H1 (cell line): Measurements from ENCODE around the gene RSU1. TPM values are rescaled to one million over a fixed set of nuclear protein-coding genes. Genes with fewer than 3 reads are reported as not detected.

Experiments used
- CTCF ChIA-PET: fragments of 300-600 bp; sonication (Branson Sonifier 250); formaldehyde crosslinking; loops from one replicate; lab custom pipeline; 2021; ENCODE audit not compliant: partially characterized antibody; lab: Charles Lee
- POLR2A ChIA-PET: fragments of 300-600 bp; sonication (Branson Sonifier 250); formaldehyde crosslinking; loops from one replicate; lab custom pipeline; 2021; ENCODE audit warnings: inconsistent platforms; ENCODE audit not compliant: partially characterized antibody; lab: Charles Lee
- DNase-seq, 2 experiments: peaks; one replicate each; pipeline versions ENCODE4 v3.0.0 to v3.0.0-alpha.2; 2010 to 2022; ENCODE audit warnings: low spot score in 2 of 2, low read depth in 1 of 2, mixed read lengths in 1 of 2
- FAIRE-seq: peaks from 2 replicates; lab custom pipeline; 2011; peaks lifted over from hg19 to GRCh38; lab: Jason Lieb, UNC
- H2AFZ ChIP-seq: 2 replicates; pipeline ENCODE4 v1.8.1; 2012; ENCODE audit warnings: low read length, inconsistent platforms
- H2AK5ac ChIP-seq: 2 replicates; pipeline ENCODE4 v1.6.1; 2013; ENCODE audit warnings: low read depth, low read length
- H2BK120ac ChIP-seq: replicated peaks from 2 replicates; pipeline ENCODE3; 2013; ENCODE audit warnings: low read depth, low read length, inconsistent platforms
- H2BK12ac ChIP-seq: 2 replicates; pipeline ENCODE4 v1.6.1; 2013; ENCODE audit warnings: low read depth, low read length
- H2BK15ac ChIP-seq: 2 replicates; pipeline ENCODE4 v1.6.1; 2013; ENCODE audit warnings: low read length
- H2BK20ac ChIP-seq: 2 replicates; pipeline ENCODE4 v1.6.1; 2013; ENCODE audit warnings: low read length
- H2BK5ac ChIP-seq: 2 replicates; pipeline ENCODE4 v1.6.1; 2013; ENCODE audit warnings: low read depth, low read length
- H3K14ac ChIP-seq: 2 replicates; pipeline ENCODE4 v1.6.1; 2013; ENCODE audit warnings: inconsistent platforms; ENCODE audit not compliant: insufficient read length
- H3K18ac ChIP-seq: 2 replicates; pipeline ENCODE4 v1.6.1; 2013; ENCODE audit warnings: low read length; ENCODE audit errors: extremely low read depth
- H3K23ac ChIP-seq: 2 replicates; pipeline ENCODE4 v1.6.1; 2013; ENCODE audit warnings: inconsistent platforms; ENCODE audit not compliant: insufficient read length
- H3K23me2 ChIP-seq: 2 replicates; pipeline ENCODE4 v1.6.1; 2013; ENCODE audit warnings: low read depth, low read length
- H3K27ac ChIP-seq: 2 replicates; pipeline ENCODE4 v1.6.1; 2011; ENCODE audit warnings: low read depth, low read length, inconsistent platforms
- H3K27me3 ChIP-seq, 4 experiments: replicated peaks in 1 of 4; 1 replicate in 1 of 4; 2 replicates in 3 of 4; pipeline versions ENCODE4 v1.6.1 to v1.8.1; 2011 to 2013; ENCODE audit warnings: low read length in 3 of 4, mild to moderate bottlenecking in 3 of 4, inconsistent platforms in 2 of 4, mixed read lengths in 2 of 4, moderate library complexity in 1 of 4; ENCODE audit not compliant: control insufficient read depth in 3 of 4, insufficient read depth in 3 of 4; ENCODE audit errors: extremely low read depth in 1 of 4
- H3K36me3 ChIP-seq, 4 experiments: 2 replicates each; pipeline versions ENCODE4 v1.6.1 to v1.8.1; 2011 to 2013; ENCODE audit warnings: mild to moderate bottlenecking in 4 of 4, low read length in 3 of 4, moderate library complexity in 2 of 4, control low read depth in 1 of 4, inconsistent platforms in 1 of 4; ENCODE audit not compliant: insufficient read depth in 4 of 4, control insufficient read depth in 2 of 4
- H3K4ac ChIP-seq: replicated peaks from 2 replicates; pipeline ENCODE3; 2013; ENCODE audit warnings: low read length, low read depth, mixed read lengths, inconsistent platforms; ENCODE audit not compliant: insufficient read length
- H3K4me1 ChIP-seq, 4 experiments: replicated peaks in 1 of 4; 1 replicate in 1 of 4; 2 replicates in 3 of 4; pipeline versions ENCODE4 v1.6.1 to v1.8.1; 2011 to 2013; ENCODE audit warnings: low read length in 3 of 4, inconsistent platforms in 2 of 4, mixed read lengths in 1 of 4; ENCODE audit not compliant: insufficient read depth in 4 of 4, control insufficient read depth in 3 of 4
- H3K4me2 ChIP-seq, 2 experiments: 2 replicates each; pipeline versions ENCODE4 v1.6.1 to v1.8.1; 2011 to 2013; ENCODE audit warnings: low read depth in 2 of 2, low read length in 2 of 2, control low read depth in 1 of 2, inconsistent platforms in 1 of 2, mild to moderate bottlenecking in 1 of 2; ENCODE audit not compliant: insufficient read depth in 1 of 2
- H3K4me3 ChIP-seq, 4 experiments: fragments of 200-600, 300-600 bp in 1 of 4; sonication (generic), shearing (Covaris generic), sonication (Bioruptor Twin) in 1 of 4; 2 replicates each; pipeline versions ENCODE4 v1.5.1 to v1.8.1; 2011 to 2016; ENCODE audit warnings: low read length in 4 of 4, low read depth in 3 of 4, control low read depth in 2 of 4, inconsistent platforms in 2 of 4, mild to moderate bottlenecking in 2 of 4, mixed read lengths in 1 of 4, moderate library complexity in 1 of 4; ENCODE audit not compliant: insufficient read depth in 2 of 4; ENCODE audit errors: extremely low read depth in 1 of 4
- H3K56ac ChIP-seq: replicated peaks from 2 replicates; pipeline ENCODE3; 2013; ENCODE audit warnings: low read depth, mild to moderate bottlenecking, mixed read lengths, low read length, inconsistent platforms; ENCODE audit not compliant: insufficient read length
- H3K79me1 ChIP-seq: 2 replicates; pipeline ENCODE4 v1.6.1; 2013; ENCODE audit warnings: low read depth, low read length, control low read depth
- H3K79me2 ChIP-seq, 2 experiments: 2 replicates each; pipeline versions ENCODE4 v1.6.1 to v1.8.1; 2012 to 2013; ENCODE audit warnings: low read length in 2 of 2, mild to moderate bottlenecking in 2 of 2, inconsistent platforms in 1 of 2; ENCODE audit not compliant: insufficient read depth in 2 of 2, control insufficient read depth in 1 of 2
- H3K9ac ChIP-seq, 4 experiments: replicated peaks in 1 of 4; 1 replicate in 1 of 4; 2 replicates in 3 of 4; pipeline versions ENCODE4 v1.6.1 to v1.8.1; 2011 to 2013; ENCODE audit warnings: low read depth in 3 of 4, low read length in 3 of 4, control low read depth in 2 of 4, mild to moderate bottlenecking in 2 of 4, moderate library complexity in 2 of 4, inconsistent platforms in 1 of 4; ENCODE audit errors: extremely low read depth in 1 of 4
- H3K9me3 ChIP-seq, 2 experiments: 2 replicates each; pipeline versions ENCODE4 v1.6.1 to v1.8.1; 2012 to 2013; ENCODE audit warnings: mild to moderate bottlenecking in 2 of 2, moderate library complexity in 2 of 2, control low read depth in 1 of 2, inconsistent platforms in 1 of 2, low read depth in 1 of 2, low read length in 1 of 2, mixed read lengths in 1 of 2; ENCODE audit not compliant: insufficient read depth in 2 of 2
- H4K20me1 ChIP-seq, 2 experiments: replicated peaks in 1 of 2; 2 replicates each; pipeline versions ENCODE3 to v1.8.1; 2011 to 2013; ENCODE audit warnings: inconsistent platforms in 2 of 2, low read length in 2 of 2, mild to moderate bottlenecking in 1 of 2; ENCODE audit not compliant: insufficient read depth in 2 of 2, control insufficient read depth in 1 of 2
- H4K5ac ChIP-seq: 2 replicates; pipeline ENCODE4 v1.6.1; 2013; ENCODE audit warnings: low read length, low read depth, mixed read lengths, inconsistent platforms; ENCODE audit not compliant: insufficient read length
- H4K8ac ChIP-seq: 2 replicates; pipeline ENCODE4 v1.8.0; 2013; ENCODE audit warnings: mild to moderate bottlenecking, moderate library complexity, low read length, inconsistent platforms; ENCODE audit not compliant: insufficient read depth; ENCODE audit errors: extremely low read depth
- H4K91ac ChIP-seq: replicated peaks from 2 replicates; pipeline ENCODE3; 2013; ENCODE audit warnings: low read length, mixed read lengths, inconsistent platforms; ENCODE audit not compliant: insufficient read length
- BCL11A ChIP-seq, 2 experiments: IDR thresholded peaks; one replicate each; pipeline ENCODE4 v1.6.1; 2011; ENCODE audit warnings: low read depth in 2 of 2, low read length in 2 of 2, mild to moderate bottlenecking in 2 of 2
- CHD1 ChIP-seq: IDR thresholded peaks from 2 replicates; pipeline ENCODE4 v1.6.1; 2012; ENCODE audit warnings: low read depth, low read length, improper control_type of control experiment
- GABPA ChIP-seq: IDR thresholded peaks from 2 replicates; pipeline ENCODE4 v1.6.1; 2011; ENCODE audit warnings: mild to moderate bottlenecking, low read length, moderate library complexity, borderline replicate concordance; ENCODE audit not compliant: insufficient read depth
- KDM1A ChIP-seq: fragments of 200-600, 300-600 bp; sonication (generic); IDR thresholded peaks from 2 replicates; pipeline ENCODE4 v1.7.1; 2016; ENCODE audit warnings: mild to moderate bottlenecking, low read length, borderline replicate concordance
- MAFK ChIP-seq: IDR thresholded peaks from 2 replicates; pipeline ENCODE4 v1.6.1; 2012; ENCODE audit warnings: low read depth, mild to moderate bottlenecking, improper control_type of control experiment, low read length
- MAX ChIP-seq: IDR thresholded peaks from 2 replicates; pipeline ENCODE4 v1.6.1; 2012; ENCODE audit warnings: inconsistent platforms
- PHF8 ChIP-seq: fragments of 200-600 bp; sonication (generic); conservative IDR thresholded peaks from 2 replicates; pipeline ENCODE4 v1.7.1; 2012; ENCODE audit warnings: low read depth, mild to moderate bottlenecking, inconsistent platforms, low read length, moderate library complexity
- RAD21 ChIP-seq, 2 experiments: IDR thresholded peaks in 1 of 2; conservative IDR thresholded peaks in 1 of 2; 2 replicates each; pipeline ENCODE4 v1.6.1; 2011; ENCODE audit warnings: low read depth in 2 of 2, low read length in 2 of 2, improper control_type of control experiment in 1 of 2, inconsistent platforms in 1 of 2, mild to moderate bottlenecking in 1 of 2, moderate library complexity in 1 of 2
- RBBP5 ChIP-seq: IDR thresholded peaks from 2 replicates; pipeline ENCODE4 v1.7.1; 2012; ENCODE audit warnings: low read depth, mild to moderate bottlenecking, inconsistent platforms, low read length, moderate library complexity, borderline replicate concordance
- SAP30 ChIP-seq: fragments of 300-600 bp; sonication (generic); IDR thresholded peaks from 2 replicates; pipeline ENCODE4 v1.7.1; 2012; ENCODE audit warnings: low read length, moderate library complexity, mild to moderate bottlenecking, inconsistent platforms; ENCODE audit not compliant: insufficient read depth, insufficient replicate concordance
- SIN3A ChIP-seq, 2 experiments: IDR thresholded peaks in 1 of 2; conservative IDR thresholded peaks in 1 of 2; 2 replicates each; pipeline ENCODE4 v1.6.1; 2011 to 2012; ENCODE audit warnings: low read length in 2 of 2, improper control_type of control experiment in 1 of 2, low read depth in 1 of 2, mild to moderate bottlenecking in 1 of 2
- TCF12 ChIP-seq: IDR thresholded peaks from 2 replicates; pipeline ENCODE4 v1.6.1; 2011; ENCODE audit warnings: low read depth, mild to moderate bottlenecking, low read length
- WGBS, 2 experiments: shearing (Covaris generic) in 1 of 2; methylation state at CpG; one replicate each; pipeline versions ENCODE4 v1.1.6 to v1.1.7; 2013 to 2015; ENCODE audit warnings: low lambda C conversion rate in 2 of 2, mixed read lengths in 2 of 2, inconsistent platforms in 1 of 2, low coverage in 1 of 2, missing lambda C conversion rate in 1 of 2; ENCODE audit not compliant: insufficient replicate concordance in 2 of 2, insufficient coverage in 1 of 2, insufficient read length in 1 of 2; ENCODE audit errors: extremely low coverage in 1 of 2, missing lambda C conversion rate in 1 of 2; 5-methylcytosine and 5-hydroxymethylcytosine counted together
- polyA plus RNA-seq, 7 experiments: library from polyadenylated mRNA; depleted of rRNA in 3 of 7; stranded (reverse) in 5 of 7; unstranded in 2 of 7; fragments of >200 nt in 5 of 7; fragments of 200-250 nt in 2 of 7; gene quantifications; 1 replicate in 5 of 7; 2 replicates in 1 of 7; 4 replicates in 1 of 7; pipeline versions ENCODE4 v1.2.1 to v1.2.3, GENCODE V29; 2011 to 2013; ENCODE audit warnings: missing spikeins in 2 of 7, mixed read lengths in 2 of 7
- total RNA-seq: library from RNA; stranded (reverse); fragmentation: NEBNext Ultra II Directional; extraction: Animal tissue kit (Norgen Biotek cat#: 25700); gene quantifications from 2 replicates; pipeline ENCODE4 v1.2.1, GENCODE V29; 2021

RSU1 gene
- total and polyA plus RNA-seq, 2 of the 8 experiments (the other 6 are each of a cell fraction or from before 2014, with no cell fraction given) = 50.0 to 68.2 TPM

GRCh38 chr10:16822726-16823360, 5.6 kb upstream of the RSU1 start:
- Histone ChIP-seq H3K27me3 (no peaks in the 10 kb centered on the region; a peak in 1 of 7 replicates), H2BK120ac (no peak overlapping the region), H2BK5ac (no peak overlapping the region), H2BK15ac (no peak overlapping the region), H2AFZ (no peak overlapping the region), H4K20me1 (no peaks in the 10 kb centered on the region), H2BK12ac (no peak overlapping the region), H2AK5ac (no peak overlapping the region), H3K9me3 (peaks cover 20 to 23% of the 10 kb centered on the region in 2 experiments), H3K36me3 (no peaks in the 10 kb centered on the region; a peak in 1 of 8 replicates), H4K8ac (no peak overlapping the region), H3K4me2 (no peak overlapping the region), H3K4ac (no peak overlapping the region), H3K18ac (no peak overlapping the region), H3K79me1 (no peaks in the 10 kb centered on the region), H3K23ac (no peak overlapping the region), H4K5ac (no peak overlapping the region), H2BK20ac (no peak overlapping the region), H3K4me3 (no peak overlapping the region), H3K27ac (no peak overlapping the region), H3K4me1 (no peaks in the 10 kb centered on the region), H3K56ac (no peak overlapping the region), H3K14ac (no peak overlapping the region), H3K9ac (no peak overlapping the region), H4K91ac (no peak overlapping the region), H3K79me2 (no peaks in the 10 kb centered on the region), H3K23me2 (no peaks in the 10 kb centered on the region)
- 83% methylated on average over 4 of the region's 4 CpGs; no CpG with 5 or more reads in 1 of the 2 experiments for WGBS, 2 experiments
- ChIA-PET POLR2A (no interaction called here), CTCF (interaction anchor here (1.0 kb wide), 1 partner anchor 436 kb away, joined by 3 read pairs; no protein-coding TSS in a partner anchor)
- FAIRE-seq = no peak
- DNase-seq = no peak
- TF ChIP-seq KDM1A (no peak), RAD21 (IDR thresholded peaks at IDR 0.05 in 1 of 2, conservative IDR thresholded peaks at IDR 0.05 in 1 of 2; ENCODE audit: low read depth in 2 of 2, low read length in 2 of 2) (no peak), SAP30 (no peak), PHF8 (no peak), MAFK (no peak), GABPA (no peak), RBBP5 (no peak), SIN3A (conservative IDR thresholded peaks at IDR 0.05 in 1 of 2, IDR thresholded peaks at IDR 0.05 in 1 of 2; ENCODE audit: low read depth in 1 of 2, low read length in 2 of 2) (no peak), BCL11A (IDR thresholded peaks at IDR 0.05; ENCODE audit: low read depth in 2 of 2, low read length in 2 of 2) (no peak), TCF12 (no peak), MAX (no peak), CHD1 (no peak)
